ENCODE data around the gene CFAP97.

CFAP97 gene

DNA sequence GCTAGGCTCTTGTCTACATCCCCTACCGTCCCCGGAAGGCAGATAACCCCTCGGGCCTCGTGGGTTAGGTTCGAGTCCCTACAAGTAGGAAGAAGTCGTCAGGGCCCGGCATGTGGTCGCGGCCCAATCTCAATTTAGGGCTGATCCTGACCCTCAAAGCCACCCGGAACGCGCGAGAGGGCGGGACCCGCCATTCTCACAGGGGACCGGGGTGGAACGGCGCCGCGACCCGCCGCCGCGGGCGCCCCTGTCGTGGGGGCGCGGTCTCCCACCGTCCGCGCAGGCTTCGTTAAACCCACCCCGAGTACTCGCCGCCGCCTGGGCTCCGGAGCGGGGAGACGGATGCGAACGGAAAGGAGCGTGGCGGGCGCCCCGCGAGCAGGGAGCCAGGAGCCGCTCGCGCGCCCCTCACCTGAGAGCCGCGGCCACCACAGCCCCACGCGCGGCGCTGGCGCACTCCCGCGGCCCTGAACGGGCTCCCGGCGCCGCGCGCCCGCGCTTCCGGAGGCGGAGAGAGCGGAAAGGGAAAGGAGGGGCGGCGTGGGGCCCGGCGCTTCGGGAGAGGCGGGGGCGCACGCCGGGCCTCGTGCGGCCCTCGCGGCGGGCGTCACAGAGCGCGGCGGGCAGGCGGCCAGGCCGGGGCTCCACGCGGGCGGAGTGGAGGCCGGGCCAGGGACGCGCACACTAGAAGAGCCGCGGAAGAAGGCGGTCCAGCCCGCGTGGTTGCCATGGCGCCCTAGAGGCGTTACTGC lies at the start of gene CFAP97:
Gene CFAP97 (minus strand): TSS at position 515 of the 752 bp plus-strand sequence. CDS start 12,804 bp downstream, outside the sequence.
- TF ChIP-seq, protein P1, sequence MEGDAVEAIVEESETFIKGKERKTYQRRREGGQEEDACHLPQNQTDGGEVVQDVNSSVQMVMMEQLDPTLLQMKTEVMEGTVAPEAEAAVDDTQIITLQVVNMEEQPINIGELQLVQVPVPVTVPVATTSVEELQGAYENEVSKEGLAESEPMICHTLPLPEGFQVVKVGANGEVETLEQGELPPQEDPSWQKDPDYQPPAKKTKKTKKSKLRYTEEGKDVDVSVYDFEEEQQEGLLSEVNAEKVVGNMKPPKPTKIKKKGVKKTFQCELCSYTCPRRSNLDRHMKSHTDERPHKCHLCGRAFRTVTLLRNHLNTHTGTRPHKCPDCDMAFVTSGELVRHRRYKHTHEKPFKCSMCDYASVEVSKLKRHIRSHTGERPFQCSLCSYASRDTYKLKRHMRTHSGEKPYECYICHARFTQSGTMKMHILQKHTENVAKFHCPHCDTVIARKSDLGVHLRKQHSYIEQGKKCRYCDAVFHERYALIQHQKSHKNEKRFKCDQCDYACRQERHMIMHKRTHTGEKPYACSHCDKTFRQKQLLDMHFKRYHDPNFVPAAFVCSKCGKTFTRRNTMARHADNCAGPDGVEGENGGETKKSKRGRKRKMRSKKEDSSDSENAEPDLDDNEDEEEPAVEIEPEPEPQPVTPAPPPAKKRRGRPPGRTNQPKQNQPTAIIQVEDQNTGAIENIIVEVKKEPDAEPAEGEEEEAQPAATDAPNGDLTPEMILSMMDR (IDR thresholded peaks at IDR 0.05) = no peak

- TF ChIP-seq, protein P1 (IDR thresholded peaks at IDR 0.05) = no peak
Observed at GRCh38 chr4:185249105-185249504, 45.3 kb upstream of the CFAP97 start.

GRCh38 chr4:185248393-185249039 lies 44.7 kb upstream of the CFAP97 start:
- TF ChIP-seq, protein P1 (IDR thresholded peaks at IDR 0.05) = no peak

DNA sequence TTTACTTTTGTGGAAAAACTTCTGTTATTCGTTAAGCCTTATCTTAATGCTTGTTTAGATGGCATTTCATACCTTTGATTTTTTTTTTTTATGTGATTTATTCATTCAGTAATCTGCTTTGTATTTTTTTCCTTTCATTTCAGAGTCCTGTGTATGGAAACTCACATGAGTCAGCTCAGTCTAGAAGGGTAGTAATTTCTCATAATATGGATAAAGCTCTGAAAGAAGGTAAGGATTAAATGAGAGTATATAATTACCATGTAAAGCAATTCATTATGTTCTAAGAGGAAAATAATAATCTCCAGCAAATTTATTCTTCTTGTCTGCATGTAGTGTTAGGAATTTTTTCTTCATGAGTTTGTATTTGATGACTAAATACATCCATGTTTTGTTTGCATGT lies 43.4 kb upstream of the CFAP97 start:
- TF ChIP-seq, protein P1 (IDR thresholded peaks at IDR 0.05) = no peak

DNA sequence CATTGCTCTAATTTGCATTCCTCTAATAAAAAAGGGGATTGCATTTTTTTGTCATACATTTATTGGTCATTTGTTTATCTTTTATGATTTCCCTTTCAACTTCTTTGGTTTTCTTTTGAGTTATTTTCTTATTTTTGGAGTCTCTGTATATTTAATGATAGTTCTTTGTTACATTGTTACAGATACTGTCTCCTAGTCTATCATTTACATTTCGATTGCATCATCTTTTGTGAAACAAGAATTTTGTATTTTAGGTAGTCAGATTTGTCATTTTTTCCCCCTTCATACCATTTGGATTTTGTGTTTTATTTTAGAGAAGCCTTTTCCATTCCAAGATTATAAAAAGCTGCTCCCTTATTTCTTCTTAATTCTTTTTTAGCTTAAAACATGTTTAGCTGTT lies 42.7 kb upstream of the CFAP97 start:
- TF ChIP-seq, protein P1 (IDR thresholded peaks at IDR 0.05) = no peak

DNA sequence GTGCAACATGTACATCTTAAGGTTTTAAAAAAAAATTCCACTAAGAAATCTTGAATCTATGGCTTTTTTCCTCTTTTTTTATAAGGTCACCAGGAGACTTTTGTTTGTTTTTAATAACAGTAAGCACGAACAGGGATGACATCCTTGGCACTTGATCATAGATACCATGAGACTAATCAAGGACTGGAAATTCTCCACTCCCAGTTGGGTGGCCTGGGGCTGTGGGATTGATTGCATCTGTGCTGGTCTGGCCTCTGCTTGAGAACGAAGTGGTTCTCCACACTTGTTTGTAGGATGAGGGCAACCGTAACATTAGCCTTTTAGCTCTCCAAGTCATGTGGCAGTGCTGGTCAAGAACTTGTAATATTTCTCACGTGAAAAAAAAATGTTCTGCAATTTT lies 41.0 kb upstream of the CFAP97 start:
- TF ChIP-seq, protein P1 (IDR thresholded peaks at IDR 0.05) = no peak

DNA sequence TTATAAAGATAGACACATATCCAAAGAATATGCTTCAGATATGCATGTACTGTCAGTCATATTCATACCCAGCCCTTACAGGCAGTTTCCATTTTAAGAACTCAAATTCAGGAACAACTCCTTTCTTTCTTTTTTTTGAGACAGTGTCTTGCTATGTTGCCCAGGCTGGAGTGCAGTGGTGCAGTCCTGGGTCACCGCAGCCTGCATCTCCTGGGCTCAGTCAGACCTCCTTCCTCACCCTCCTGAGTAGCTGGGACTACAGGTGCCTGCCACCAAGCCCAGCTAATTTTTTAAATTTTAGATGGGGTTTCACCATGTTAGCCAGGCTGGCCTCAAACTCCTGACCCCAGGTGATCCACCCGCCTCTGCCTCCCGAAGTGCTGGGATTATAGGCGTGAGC lies 40.1 kb upstream of the CFAP97 start:
- TF ChIP-seq, protein P1 (IDR thresholded peaks at IDR 0.05) = no peak
